ENCODE results near the gene PUM1. TPM values are rescaled to one million over a fixed set of nuclear protein-coding genes. Genes with fewer than 3 reads are reported as not detected.

Gene PUM1
- total RNA-seq, 4 donors from 2014 or later = 83.2 to 118 (median 106) TPM

DNA sequence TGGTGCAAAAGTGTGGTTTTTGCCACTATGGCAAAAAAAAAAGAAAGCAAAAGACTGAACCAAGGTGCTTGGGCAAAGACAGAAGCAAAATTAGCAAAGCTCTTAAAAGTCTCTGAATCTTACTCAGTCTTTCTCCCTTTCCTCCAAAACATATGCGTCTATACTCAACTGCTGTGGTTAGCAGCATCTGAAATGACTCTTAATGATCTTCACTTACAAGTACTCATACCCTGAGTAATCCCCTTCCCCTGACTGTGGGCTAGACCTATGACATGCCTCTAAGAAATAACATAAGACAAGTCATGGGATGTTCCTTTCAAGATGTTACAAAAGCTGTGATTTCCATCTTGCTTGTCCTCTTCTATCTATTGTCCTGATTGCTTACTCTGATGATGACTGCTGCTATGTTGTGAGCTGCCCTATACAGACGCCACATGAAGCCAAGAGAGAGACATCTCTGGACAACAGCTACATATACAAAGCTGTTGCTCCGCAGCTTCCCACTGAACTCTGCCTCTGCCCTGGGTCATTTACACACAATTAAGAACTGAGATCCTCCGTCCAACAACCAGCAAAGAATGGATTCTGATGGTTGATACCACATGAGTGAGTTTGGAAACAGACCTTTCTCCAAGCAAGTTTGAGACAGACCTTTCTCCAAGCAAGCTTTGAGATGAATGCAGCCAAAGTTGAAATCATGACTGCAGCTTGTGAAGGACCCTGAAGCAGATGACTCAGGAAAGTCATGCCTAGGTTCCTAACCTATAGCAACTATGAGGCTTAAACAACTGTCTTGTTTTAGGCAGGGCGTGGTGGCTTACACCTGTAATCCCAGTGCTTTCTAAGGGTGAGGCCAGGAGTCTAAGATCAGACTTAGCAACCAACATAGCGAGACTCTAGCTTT, 55.2 kb downstream of the PUM1 start:
- H3K4me3 ChIP-seq (ENCODE audit: low read depth, poor library complexity, severe bottlenecking) = no peak overlapping the region
- intact Hi-C loops (cut with DNase I; ENCODE audit: low total_unique reads) = no loop called here
- WGBS, 2 donors = 61 to 71% methylated on average over 6 of the region's 6 CpGs
- TF ChIP-seq, protein P1, sequence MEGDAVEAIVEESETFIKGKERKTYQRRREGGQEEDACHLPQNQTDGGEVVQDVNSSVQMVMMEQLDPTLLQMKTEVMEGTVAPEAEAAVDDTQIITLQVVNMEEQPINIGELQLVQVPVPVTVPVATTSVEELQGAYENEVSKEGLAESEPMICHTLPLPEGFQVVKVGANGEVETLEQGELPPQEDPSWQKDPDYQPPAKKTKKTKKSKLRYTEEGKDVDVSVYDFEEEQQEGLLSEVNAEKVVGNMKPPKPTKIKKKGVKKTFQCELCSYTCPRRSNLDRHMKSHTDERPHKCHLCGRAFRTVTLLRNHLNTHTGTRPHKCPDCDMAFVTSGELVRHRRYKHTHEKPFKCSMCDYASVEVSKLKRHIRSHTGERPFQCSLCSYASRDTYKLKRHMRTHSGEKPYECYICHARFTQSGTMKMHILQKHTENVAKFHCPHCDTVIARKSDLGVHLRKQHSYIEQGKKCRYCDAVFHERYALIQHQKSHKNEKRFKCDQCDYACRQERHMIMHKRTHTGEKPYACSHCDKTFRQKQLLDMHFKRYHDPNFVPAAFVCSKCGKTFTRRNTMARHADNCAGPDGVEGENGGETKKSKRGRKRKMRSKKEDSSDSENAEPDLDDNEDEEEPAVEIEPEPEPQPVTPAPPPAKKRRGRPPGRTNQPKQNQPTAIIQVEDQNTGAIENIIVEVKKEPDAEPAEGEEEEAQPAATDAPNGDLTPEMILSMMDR (IDR thresholded peaks at IDR 0.05) = no peak
- no peak for TF ChIP-seq POLR2A (IDR thresholded peaks at IDR 0.05)
- no peak for DNase-seq (ENCODE audit: low spot score in 2 of 2)

DNA sequence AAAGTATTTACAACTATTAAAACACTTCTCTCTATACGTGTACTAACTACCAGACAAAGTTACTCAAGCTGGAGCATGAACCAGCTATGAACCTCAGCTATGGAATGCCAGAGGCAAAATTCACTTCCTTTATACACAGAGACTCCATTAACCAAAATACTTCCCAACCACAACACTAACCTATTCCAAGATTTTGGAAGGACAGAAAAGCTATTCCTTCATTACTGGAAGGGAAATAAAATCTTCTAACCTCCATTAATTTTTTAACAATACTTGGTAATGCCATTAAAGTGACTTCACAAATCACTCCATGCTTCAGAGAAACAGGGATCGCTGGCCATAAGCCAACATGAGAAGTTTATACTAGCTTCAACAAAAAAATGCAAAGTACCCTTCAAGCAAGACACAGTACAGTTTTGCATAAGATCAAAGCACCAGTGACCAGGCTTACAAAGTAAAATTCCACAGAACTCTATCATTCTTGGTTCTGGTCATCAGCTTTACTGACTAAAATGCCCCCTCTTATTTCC, 58.0 kb downstream of the PUM1 start:
- no peak for TF ChIP-seq POLR2A (IDR thresholded peaks at IDR 0.05)
- TF ChIP-seq, protein P1 (IDR thresholded peaks at IDR 0.05) = no peak
- intact Hi-C loops (cut with DNase I; ENCODE audit: low total_unique reads) = no loop called here
- 38 to 47% methylated on average over 2 of the region's 2 CpGs for WGBS, 2 donors
- no peak overlapping the region for H3K4me3 ChIP-seq (ENCODE audit: low read depth, poor library complexity, severe bottlenecking)
- DNase-seq (ENCODE audit: low spot score in 2 of 2) = no peak

DNA sequence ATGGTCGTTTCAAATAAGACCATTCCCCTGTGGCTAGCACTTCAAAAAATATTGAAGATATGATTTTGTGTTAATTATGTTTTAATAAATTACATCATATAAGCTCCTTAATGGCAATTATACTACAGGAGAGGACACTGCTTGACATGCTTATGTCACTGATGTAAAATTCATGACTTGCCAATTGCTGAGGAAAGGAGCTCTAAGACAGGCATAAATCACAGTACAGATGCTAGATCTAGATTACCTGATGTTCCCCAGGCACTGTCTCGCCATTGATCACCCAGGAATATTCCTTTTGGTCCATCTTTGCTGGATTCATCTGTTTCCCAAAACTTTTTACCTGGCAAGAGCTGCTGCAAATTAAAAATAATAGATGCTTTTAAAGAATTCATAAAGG, 58.8 kb downstream of the PUM1 start:
- DNase-seq (ENCODE audit: low spot score in 2 of 2) = no peak
- intact Hi-C loops (cut with DNase I; ENCODE audit: low total_unique reads) = no loop called here
- no peak for TF ChIP-seq POLR2A (IDR thresholded peaks at IDR 0.05)
- TF ChIP-seq, protein P1 (IDR thresholded peaks at IDR 0.05) = no peak
- 56 to 59% methylated on average over 2 of the region's 2 CpGs for WGBS, 2 donors
- no peak overlapping the region for H3K4me3 ChIP-seq (ENCODE audit: low read depth, poor library complexity, severe bottlenecking)

DNA sequence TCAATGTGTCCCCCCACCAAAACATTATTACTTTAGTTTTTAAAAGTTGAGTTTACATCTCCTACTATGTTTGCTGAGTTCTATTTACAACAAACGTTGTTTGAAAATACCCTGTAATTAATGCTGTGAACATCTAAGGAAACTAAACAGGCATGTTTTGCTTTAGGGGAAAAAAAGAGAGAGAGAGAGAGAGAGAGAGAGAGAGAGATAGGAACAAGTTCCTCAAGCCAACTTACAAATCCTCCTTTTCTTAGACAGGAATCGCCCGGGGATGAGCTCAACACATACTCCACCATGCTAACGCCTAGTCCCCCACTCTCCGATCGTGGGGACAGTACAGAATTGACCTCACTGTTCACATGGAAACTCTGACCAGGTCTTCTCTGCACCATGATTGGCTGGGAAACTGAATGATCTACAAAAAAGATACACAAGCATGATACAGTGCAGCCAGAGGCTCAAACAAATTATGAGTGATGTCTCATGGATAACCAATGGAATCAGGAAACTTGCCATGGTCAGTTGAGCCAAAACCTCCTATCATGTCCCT, 59.8 kb downstream of the PUM1 start:
- TF ChIP-seq, protein P1 (IDR thresholded peaks at IDR 0.05) = no peak
- no peak for TF ChIP-seq POLR2A (IDR thresholded peaks at IDR 0.05)
- intact Hi-C loops (cut with DNase I; ENCODE audit: low total_unique reads) = no loop called here
- DNase-seq (ENCODE audit: low spot score in 2 of 2) = no peak
- 69 to 83% methylated on average over 6 of the region's 6 CpGs for WGBS, 2 donors
- no peak overlapping the region for H3K4me3 ChIP-seq (ENCODE audit: low read depth, poor library complexity, severe bottlenecking)

- intact Hi-C loops (cut with DNase I; ENCODE audit: low total_unique reads) = no loop called here
- TF ChIP-seq, protein P1 (IDR thresholded peaks at IDR 0.05) = no peak
- no peak for TF ChIP-seq POLR2A (IDR thresholded peaks at IDR 0.05)
- 68 to 75% methylated on average over 3 of the region's 3 CpGs for whole genome bisulfite sequencing, 2 donors
- no peak for DNase-seq (ENCODE audit: low spot score in 2 of 2)
- H3K4me3 ChIP-seq (ENCODE audit: low read depth, poor library complexity, severe bottlenecking) = no peak overlapping the region
These were observed 60.3 kb downstream of the PUM1 start for GRCh38 chr1:31005198-31005597.

Measured in lower leg skin (tissue), 4 donors.